HEK293 (cell line): ENCODE data around the gene RNH1.

Source experiments
- HOXC10 ChIP-seq: sonication (generic); formaldehyde crosslinking; IDR thresholded peaks from 2 replicates; pipeline ENCODE4 v1.8.1; 2023; ENCODE audit warnings: mild to moderate bottlenecking, missing genetic modification reagents
- KLF1 ChIP-seq: fragments of 450-650 bp; formaldehyde crosslinking; IDR thresholded peaks from 2 replicates; pipeline ENCODE4 v1.5.1; 2016; ENCODE audit warnings: missing biosample characterization, missing genetic modification characterization
- KLF8 ChIP-seq: fragments of 450-650 bp; formaldehyde crosslinking; IDR thresholded peaks from 2 replicates; pipeline ENCODE4 v1.5.1; 2016; ENCODE audit warnings: missing biosample characterization, missing genetic modification characterization
- KLF9 ChIP-seq: fragments of 450-650 bp; formaldehyde crosslinking; IDR thresholded peaks from 2 replicates; pipeline ENCODE4 v1.5.1; 2016; ENCODE audit warnings: missing biosample characterization, missing genetic modification characterization, low read depth
- MEIS1 ChIP-seq: sonication (generic); formaldehyde crosslinking; IDR thresholded peaks from 2 replicates; pipeline ENCODE4 v1.8.1; 2022; ENCODE audit warnings: missing genetic modification reagents, mild to moderate bottlenecking, borderline replicate concordance
- ZBTB26 ChIP-seq: fragments of 450-650 bp; formaldehyde crosslinking; optimal IDR thresholded peaks from 2 replicates; pipeline ENCODE3; 2016; ENCODE audit warnings: missing biosample characterization, mild to moderate bottlenecking, missing genetic modification characterization
- ZFHX2 ChIP-seq: fragments of 450-650 bp; formaldehyde crosslinking; conservative IDR thresholded peaks from 2 replicates; pipeline ENCODE4 v1.5.1; 2016; ENCODE audit warnings: missing biosample characterization, missing genetic modification characterization
- ZNF175 ChIP-seq: fragments of 450-650 bp; formaldehyde crosslinking; IDR thresholded peaks from 2 replicates; pipeline ENCODE4 v1.5.1; 2016; ENCODE audit warnings: missing biosample characterization, missing genetic modification characterization
- ZNF302 ChIP-seq: fragments of 450-650 bp; formaldehyde crosslinking; IDR thresholded peaks from 2 replicates; pipeline ENCODE4 v1.5.1; 2016; ENCODE audit warnings: missing biosample characterization, missing genetic modification characterization, low read depth
- ZNF335 ChIP-seq: fragments of 450-650 bp; formaldehyde crosslinking; conservative IDR thresholded peaks from 2 replicates; pipeline ENCODE4 v1.5.1; 2016; ENCODE audit warnings: missing biosample characterization, missing genetic modification characterization
- ZNF548 ChIP-seq: fragments of 450-650 bp; formaldehyde crosslinking; IDR thresholded peaks from 2 replicates; pipeline ENCODE4 v1.5.1; 2016; ENCODE audit warnings: missing biosample characterization, missing genetic modification characterization
- ZNF560 ChIP-seq: fragments of 450-650 bp; formaldehyde crosslinking; IDR thresholded peaks from 2 replicates; pipeline ENCODE4 v1.5.1; 2017; ENCODE audit warnings: missing biosample characterization, missing genetic modification characterization, borderline replicate concordance
- ZNF629 ChIP-seq: fragments of 450-650 bp; formaldehyde crosslinking; IDR thresholded peaks from 2 replicates; pipeline ENCODE4 v1.5.1; 2017; ENCODE audit warnings: missing biosample characterization, missing genetic modification characterization
- ZNF658 ChIP-seq: fragments of 450-650 bp; formaldehyde crosslinking; IDR thresholded peaks from 2 replicates; pipeline ENCODE4; 2016; ENCODE audit warnings: missing biosample characterization, missing genetic modification characterization
- ZNF660 ChIP-seq: fragments of 450-650 bp; IDR thresholded peaks from 2 replicates; pipeline ENCODE4 v1.5.1; 2018; ENCODE audit warnings: missing biosample characterization, mild to moderate bottlenecking, missing genetic modification characterization
- ZNF843 ChIP-seq: fragments of 450-650 bp; formaldehyde crosslinking; IDR thresholded peaks from 2 replicates; pipeline ENCODE4 v1.5.1; 2016; ENCODE audit warnings: missing biosample characterization, missing genetic modification characterization
- TF ChIP-seq, protein P1 (sequence below): fragments of 450-650 bp; formaldehyde crosslinking; IDR thresholded peaks from 2 replicates; pipeline ENCODE4 v1.5.1; 2016; ENCODE audit warnings: missing biosample characterization, missing genetic modification characterization, borderline replicate concordance
- TF ChIP-seq, protein P2 (sequence below): fragments of 450-650 bp; formaldehyde crosslinking; IDR thresholded peaks from 2 replicates; pipeline ENCODE4 v1.5.1; 2016; ENCODE audit warnings: missing biosample characterization, missing genetic modification characterization

Gene RNH1

GRCh38 chr11:506995-507726 is at the start of gene RNH1 (continued):
- TF ChIP-seq, protein P1, sequence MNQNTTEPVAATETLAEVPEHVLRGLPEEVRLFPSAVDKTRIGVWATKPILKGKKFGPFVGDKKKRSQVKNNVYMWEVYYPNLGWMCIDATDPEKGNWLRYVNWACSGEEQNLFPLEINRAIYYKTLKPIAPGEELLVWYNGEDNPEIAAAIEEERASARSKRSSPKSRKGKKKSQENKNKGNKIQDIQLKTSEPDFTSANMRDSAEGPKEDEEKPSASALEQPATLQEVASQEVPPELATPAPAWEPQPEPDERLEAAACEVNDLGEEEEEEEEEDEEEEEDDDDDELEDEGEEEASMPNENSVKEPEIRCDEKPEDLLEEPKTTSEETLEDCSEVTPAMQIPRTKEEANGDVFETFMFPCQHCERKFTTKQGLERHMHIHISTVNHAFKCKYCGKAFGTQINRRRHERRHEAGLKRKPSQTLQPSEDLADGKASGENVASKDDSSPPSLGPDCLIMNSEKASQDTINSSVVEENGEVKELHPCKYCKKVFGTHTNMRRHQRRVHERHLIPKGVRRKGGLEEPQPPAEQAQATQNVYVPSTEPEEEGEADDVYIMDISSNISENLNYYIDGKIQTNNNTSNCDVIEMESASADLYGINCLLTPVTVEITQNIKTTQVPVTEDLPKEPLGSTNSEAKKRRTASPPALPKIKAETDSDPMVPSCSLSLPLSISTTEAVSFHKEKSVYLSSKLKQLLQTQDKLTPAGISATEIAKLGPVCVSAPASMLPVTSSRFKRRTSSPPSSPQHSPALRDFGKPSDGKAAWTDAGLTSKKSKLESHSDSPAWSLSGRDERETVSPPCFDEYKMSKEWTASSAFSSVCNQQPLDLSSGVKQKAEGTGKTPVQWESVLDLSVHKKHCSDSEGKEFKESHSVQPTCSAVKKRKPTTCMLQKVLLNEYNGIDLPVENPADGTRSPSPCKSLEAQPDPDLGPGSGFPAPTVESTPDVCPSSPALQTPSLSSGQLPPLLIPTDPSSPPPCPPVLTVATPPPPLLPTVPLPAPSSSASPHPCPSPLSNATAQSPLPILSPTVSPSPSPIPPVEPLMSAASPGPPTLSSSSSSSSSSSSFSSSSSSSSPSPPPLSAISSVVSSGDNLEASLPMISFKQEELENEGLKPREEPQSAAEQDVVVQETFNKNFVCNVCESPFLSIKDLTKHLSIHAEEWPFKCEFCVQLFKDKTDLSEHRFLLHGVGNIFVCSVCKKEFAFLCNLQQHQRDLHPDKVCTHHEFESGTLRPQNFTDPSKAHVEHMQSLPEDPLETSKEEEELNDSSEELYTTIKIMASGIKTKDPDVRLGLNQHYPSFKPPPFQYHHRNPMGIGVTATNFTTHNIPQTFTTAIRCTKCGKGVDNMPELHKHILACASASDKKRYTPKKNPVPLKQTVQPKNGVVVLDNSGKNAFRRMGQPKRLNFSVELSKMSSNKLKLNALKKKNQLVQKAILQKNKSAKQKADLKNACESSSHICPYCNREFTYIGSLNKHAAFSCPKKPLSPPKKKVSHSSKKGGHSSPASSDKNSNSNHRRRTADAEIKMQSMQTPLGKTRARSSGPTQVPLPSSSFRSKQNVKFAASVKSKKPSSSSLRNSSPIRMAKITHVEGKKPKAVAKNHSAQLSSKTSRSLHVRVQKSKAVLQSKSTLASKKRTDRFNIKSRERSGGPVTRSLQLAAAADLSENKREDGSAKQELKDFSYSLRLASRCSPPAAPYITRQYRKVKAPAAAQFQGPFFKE (tag by site-specific recombination), result no peak
- TF ChIP-seq ZNF629 (tag by site-specific recombination) (no peak), ZNF560 (tag by site-specific recombination) (no peak), ZNF175 (tag by site-specific recombination) (no peak), ZNF335 (tag by site-specific recombination) (peak; percentile 51; the same call in 1 of the 2 replicates), ZBTB26 (peak; percentile 88), KLF1 (tag by site-specific recombination) (peak; percentile 86), HOXC10 (CRISPR knock-in tag) (no peak), KLF9 (peak; percentile 91), ZNF548 (tag by site-specific recombination) (no peak), ZNF302 (tag by site-specific recombination) (no peak), ZFHX2 (tag by site-specific recombination) (peak; percentile 89), KLF8 (peak; percentile 88; the same call in 1 of the 2 replicates), ZNF843 (tag by site-specific recombination) (no peak), ZNF660 (no peak), ZNF658 (no peak), MEIS1 (CRISPR knock-in tag) (no peak)
- TF ChIP-seq, protein P2, sequence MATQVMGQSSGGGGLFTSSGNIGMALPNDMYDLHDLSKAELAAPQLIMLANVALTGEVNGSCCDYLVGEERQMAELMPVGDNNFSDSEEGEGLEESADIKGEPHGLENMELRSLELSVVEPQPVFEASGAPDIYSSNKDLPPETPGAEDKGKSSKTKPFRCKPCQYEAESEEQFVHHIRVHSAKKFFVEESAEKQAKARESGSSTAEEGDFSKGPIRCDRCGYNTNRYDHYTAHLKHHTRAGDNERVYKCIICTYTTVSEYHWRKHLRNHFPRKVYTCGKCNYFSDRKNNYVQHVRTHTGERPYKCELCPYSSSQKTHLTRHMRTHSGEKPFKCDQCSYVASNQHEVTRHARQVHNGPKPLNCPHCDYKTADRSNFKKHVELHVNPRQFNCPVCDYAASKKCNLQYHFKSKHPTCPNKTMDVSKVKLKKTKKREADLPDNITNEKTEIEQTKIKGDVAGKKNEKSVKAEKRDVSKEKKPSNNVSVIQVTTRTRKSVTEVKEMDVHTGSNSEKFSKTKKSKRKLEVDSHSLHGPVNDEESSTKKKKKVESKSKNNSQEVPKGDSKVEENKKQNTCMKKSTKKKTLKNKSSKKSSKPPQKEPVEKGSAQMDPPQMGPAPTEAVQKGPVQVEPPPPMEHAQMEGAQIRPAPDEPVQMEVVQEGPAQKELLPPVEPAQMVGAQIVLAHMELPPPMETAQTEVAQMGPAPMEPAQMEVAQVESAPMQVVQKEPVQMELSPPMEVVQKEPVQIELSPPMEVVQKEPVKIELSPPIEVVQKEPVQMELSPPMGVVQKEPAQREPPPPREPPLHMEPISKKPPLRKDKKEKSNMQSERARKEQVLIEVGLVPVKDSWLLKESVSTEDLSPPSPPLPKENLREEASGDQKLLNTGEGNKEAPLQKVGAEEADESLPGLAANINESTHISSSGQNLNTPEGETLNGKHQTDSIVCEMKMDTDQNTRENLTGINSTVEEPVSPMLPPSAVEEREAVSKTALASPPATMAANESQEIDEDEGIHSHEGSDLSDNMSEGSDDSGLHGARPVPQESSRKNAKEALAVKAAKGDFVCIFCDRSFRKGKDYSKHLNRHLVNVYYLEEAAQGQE (tag by site-specific recombination), result no peak
